IMR-90 (cell line): Measurements from ENCODE around the gene PIK3R5.

Experiments
- BHLHE40 ChIP-seq: fragments of 150-350 bp; IDR thresholded peaks from 2 replicates; pipeline ENCODE4 v1.6.1; 2016; ENCODE audit warnings: mild to moderate bottlenecking, low read depth, low read length
- CEBPB ChIP-seq: IDR thresholded peaks from 2 replicates; pipeline ENCODE4 v1.6.1; 2012; ENCODE audit warnings: low read depth, low read length, improper control_type of control experiment
- CTCF ChIP-seq: conservative IDR thresholded peaks from 2 replicates; pipeline ENCODE4 v1.5.1; 2012; ENCODE audit warnings: mild to moderate bottlenecking, low read depth, low read length, improper control_type of control experiment
- FOS ChIP-seq: fragments of 150-350 bp; IDR thresholded peaks from 2 replicates; pipeline ENCODE4 v1.6.1; 2016; ENCODE audit warnings: low read depth, low read length
- MAFK ChIP-seq: IDR thresholded peaks from 2 replicates; pipeline ENCODE4 v1.6.1; 2012; ENCODE audit warnings: low read depth, low read length, improper control_type of control experiment
- MAZ ChIP-seq: IDR thresholded peaks from 2 replicates; pipeline ENCODE4 v1.6.1; 2012; ENCODE audit warnings: low read depth, mild to moderate bottlenecking, low read length, improper control_type of control experiment, moderate library complexity, borderline replicate concordance
- NFE2L2 ChIP-seq: fragments of 150-350 bp; IDR thresholded peaks from 2 replicates; pipeline ENCODE4 v1.6.1; 2016; ENCODE audit warnings: low read depth, mild to moderate bottlenecking, low read length
- POLR2A ChIP-seq: IDR thresholded peaks from 2 replicates; pipeline ENCODE4 v1.6.1; 2012; ENCODE audit warnings: mild to moderate bottlenecking, low read depth, low read length
- RAD21 ChIP-seq: IDR thresholded peaks from 2 replicates; pipeline ENCODE4 v1.6.1; 2012; ENCODE audit warnings: low read length, improper control_type of control experiment
- RCOR1 ChIP-seq: IDR thresholded peaks from 2 replicates; pipeline ENCODE4 v1.6.1; 2012; ENCODE audit warnings: mild to moderate bottlenecking, low read length, improper control_type of control experiment; ENCODE audit not compliant: insufficient replicate concordance
- RFX5 ChIP-seq: IDR thresholded peaks from 2 replicates; pipeline ENCODE4 v1.8.0; 2012; ENCODE audit warnings: low read depth, mild to moderate bottlenecking, low read length, moderate library complexity
- SMC3 ChIP-seq: fragments of 150-350 bp; IDR thresholded peaks from 2 replicates; pipeline ENCODE4 v1.6.1; 2016; ENCODE audit warnings: low read depth, mild to moderate bottlenecking, antibody characterized with exemption, low read length, moderate library complexity
- USF2 ChIP-seq: fragments of 150-350 bp; IDR thresholded peaks from 2 replicates; pipeline ENCODE4 v1.6.1; 2017; ENCODE audit warnings: mild to moderate bottlenecking, antibody characterized with exemption, low read length, low read depth

- TF ChIP-seq CTCF (no peak), USF2 (no peak), BHLHE40 (no peak), RAD21 (no peak), SMC3 (no peak), POLR2A (no peak), CEBPB (no peak), MAFK (no peak), RCOR1 (no peak), MAZ (no peak), RFX5 (no peak), NFE2L2 (no peak), FOS (no peak)
These were observed 69.4 kb downstream of the PIK3R5 start for GRCh38 chr17:8896087-8896486.
